NCI-H345 (cell line): ENCODE measurements around the gene CCND1.

ENCODE experiments used
- DNase-seq: peaks from one replicate; lab custom pipeline; 2025; lab: John Stamatoyannopoulos, UW

The CCND1 gene

DNA sequence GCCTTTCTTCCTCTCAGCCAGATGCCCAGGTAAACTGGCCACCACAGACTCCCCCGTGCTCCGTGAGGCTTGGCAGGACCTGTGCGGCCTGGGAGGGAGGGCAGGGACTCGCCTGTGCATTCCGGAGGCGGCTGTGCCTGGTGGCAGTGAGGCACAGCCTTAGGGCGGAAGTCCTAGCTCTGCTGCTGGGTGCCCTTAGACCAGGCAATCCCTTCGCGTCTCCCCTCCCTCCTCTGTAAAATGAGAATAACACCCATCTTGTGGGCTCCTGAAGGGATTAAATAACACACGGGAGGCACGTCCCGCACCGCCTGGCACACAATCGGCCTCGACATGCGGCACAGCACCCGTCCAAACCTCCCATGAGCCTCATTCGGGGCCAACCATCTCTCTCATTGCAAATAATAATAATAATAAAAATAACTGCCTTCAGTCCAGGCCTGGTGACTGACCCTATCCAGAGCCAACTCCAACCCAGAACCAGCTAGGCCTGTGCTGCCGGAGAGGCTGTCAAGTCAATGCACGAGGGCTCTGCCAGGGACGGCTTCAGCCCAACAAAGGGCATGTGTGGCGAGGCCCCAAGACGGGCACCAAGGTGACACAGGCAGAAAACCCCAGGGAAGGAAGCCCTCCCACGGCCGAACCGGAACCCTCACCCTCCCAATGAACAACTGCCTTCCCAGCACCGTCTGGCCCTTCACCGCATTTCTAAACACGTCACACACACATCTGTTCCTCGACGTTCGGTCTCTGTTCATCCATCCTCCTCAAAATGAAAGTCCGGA is 26.0 kb downstream of the CCND1 start:
- DNase-seq = no peak

DNA sequence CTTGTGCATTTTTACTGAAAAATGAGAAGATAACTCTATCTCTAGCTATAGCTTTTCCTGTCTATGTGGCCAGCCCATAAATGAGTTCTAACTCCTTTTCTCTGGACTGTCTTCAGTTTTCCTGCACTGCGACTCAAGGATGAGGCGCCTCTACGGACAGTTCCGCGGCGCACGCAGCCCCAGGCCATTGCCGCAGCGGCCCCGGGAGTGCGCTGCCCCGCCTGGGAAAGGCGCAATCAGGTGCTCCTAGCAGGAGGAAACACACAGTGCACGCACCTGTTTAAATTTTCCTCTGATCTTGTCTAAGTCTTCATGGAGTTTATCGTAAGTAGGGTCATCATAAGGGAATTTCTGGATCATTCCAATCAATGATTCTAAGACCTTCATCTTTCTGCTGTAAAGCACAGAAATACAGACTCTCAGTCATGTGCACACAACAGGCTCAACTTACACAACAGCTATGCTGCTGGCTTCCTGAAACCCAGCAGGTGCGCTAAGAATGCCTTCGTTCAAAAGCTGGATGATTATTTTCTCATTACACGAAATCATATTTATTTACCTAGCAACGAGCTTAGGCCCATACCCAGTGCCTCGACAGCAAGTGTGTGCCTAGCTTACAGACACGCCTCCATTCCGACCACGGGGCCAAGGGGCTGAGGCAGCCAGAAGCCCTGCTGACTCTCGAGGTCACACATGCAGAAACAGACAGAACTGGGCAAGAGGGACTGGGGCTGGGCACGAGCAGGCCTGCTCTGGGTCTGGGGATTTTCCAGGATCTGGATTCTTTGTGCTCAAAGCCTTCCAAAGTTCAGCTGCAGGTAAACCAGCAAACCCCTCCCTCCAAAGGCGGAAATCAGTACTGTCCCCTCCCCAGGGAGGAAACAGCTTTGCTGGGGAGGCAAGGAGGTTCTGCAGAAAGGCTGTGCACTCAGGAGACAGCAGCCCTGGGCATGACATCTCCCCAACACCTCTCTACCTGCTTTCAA is 27.0 kb downstream of the CCND1 start:
- DNase-seq = no peak

DNA sequence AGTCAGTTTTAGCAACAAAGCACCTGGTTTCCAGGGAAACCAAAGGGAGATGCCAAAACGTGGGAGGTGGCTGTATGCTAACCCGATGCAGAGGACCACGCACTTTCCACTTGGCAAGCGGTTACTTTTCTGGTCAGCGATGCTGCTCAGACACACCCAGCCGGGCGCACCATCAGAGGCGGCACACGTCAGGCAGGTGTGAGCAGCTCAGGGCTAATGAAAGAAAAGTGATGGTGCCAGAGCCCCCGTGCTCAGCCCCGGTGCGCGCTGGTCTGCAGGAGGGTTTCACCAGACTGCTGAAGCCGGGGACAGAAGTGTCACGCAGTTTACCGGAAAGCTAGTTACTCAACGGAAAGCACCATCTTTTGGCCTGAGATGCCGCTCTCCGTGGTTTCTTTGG is 28.5 kb downstream of the CCND1 start:
- no peak for DNase-seq

DNA sequence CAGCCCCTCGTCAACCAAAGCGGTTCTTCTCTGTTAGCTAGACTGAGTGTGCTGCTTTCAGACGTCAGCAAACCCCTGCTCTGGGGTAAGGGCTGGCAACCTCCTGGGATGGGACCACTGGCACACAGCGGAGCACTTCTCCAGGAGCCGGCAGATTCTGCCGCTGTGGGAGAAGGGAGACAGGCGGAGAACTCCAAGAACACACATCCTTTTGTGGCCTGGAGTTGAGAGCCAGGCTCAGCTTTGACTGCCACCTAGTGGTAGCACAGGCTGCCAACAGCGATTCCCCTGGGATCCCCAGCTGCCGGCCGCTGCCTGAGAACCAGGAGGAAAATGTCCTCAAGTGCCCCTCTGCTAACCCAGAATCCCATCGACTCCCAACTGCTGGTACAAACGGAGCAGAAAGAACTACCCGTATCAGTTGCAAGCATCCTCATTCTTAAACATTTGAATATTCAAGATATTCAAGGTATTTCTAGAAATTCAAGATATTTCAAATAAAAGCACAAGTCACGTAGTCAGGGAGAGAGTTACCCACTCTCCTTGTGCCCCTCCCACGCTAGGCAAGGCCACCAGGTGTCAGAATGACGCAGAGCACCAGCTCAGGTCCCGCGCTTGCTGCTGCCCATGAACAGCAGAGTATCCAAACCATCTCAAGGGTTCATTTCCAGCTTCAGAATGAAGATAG is 29.3 kb downstream of the CCND1 start:
- peak; percentile 66 for DNase-seq

- DNase-seq = no peak
Measured at GRCh38 chr11:69671734-69672465, 30.9 kb downstream of the CCND1 start.

DNA sequence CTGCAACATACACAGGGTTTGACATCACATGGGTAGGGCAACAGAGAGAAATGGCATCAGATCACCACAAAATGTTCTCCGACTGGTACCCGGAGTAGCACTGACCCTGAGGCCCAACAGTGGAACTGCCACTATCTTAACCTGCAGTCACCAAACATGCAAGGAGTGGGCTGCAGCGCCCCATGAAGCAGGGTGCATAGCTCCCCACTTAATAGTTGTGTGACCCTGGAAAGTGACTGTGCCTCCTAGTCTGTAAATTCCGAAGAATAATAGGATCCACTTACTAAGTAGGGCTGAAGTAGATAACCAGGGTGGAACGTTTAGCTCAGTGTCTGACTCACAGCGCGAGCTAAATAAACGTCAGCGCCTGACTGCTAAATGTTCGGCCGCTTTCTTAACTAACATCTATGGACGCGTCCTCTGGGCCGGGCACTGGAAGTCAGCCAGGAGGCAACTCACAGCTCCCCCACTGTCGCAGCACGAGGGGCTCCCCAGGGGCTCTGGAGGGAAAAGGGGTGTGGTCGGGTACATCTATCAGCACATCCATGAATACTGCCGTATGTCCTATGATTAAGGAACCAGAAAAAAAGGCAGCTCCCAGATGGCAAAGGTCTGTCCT is 33.4 kb downstream of the CCND1 start:
- peak; percentile 44 for DNase-seq

DNA sequence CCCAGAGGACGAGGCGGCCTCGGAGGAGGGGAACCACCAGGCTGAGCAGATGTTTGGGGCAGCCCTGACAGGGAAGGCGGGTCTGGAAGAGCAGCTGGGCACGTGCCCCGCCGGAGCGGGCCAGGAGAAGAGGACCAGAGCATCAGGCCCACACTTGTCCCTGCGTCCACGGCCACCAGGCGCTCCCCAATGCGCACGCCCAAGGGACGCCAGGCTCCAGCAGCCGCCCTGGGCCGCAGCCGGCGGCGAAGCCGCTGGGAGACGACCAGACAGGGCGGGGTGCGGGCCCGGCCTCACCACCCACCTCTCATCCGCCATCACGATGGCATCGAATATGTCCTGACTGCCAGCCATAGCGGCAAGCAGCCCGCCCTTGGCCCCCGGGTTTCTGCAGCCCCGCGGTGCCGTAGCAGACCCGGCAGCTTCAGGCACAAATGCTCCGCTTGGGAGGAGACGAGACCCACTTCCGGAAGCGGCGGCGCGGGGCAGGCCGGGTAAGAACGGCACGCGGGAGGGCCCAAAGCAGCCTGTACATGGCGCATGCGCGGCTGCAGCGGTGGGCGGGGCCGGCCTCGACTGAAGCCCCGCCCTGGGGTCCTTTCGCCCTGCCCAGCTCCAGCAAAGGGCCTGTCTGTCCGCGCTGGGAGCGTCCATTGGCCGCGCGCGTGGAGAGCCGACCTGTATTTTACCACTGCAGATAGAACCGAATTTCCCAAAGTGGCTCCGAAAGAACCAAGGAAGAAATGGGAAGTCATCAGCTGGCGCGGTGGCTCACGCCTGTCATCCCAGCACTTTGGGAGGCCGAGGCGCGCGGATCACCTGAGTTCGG is 34.1 kb downstream of the CCND1 start, which contains the start of gene LTO1:
Gene LTO1, minus strand, starts transcription at position 468 of the 829 bp plus-strand sequence. Its CDS starts 114 bp downstream, at position 354.
- peak; percentile 94 for DNase-seq

- DNase-seq = no peak
Measured at GRCh38 chr11:69677749-69678148, 36.8 kb downstream of the CCND1 start.

DNA sequence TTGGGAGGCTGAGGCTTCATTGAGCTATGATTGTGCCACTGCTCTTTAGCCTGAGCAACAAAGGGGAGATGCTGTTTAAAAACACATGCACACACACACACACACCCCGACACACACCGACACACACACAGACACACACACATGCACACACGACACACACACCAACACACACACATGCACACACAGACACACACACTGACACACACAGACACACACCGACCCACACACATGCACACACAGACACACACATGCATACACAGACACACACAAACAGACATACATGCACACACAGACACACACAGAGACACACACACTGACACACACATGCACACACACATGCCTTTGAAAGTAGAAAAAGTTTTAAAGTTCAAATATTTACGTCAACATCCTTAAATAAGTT is 39.7 kb downstream of the CCND1 start:
- no peak for DNase-seq

DNA sequence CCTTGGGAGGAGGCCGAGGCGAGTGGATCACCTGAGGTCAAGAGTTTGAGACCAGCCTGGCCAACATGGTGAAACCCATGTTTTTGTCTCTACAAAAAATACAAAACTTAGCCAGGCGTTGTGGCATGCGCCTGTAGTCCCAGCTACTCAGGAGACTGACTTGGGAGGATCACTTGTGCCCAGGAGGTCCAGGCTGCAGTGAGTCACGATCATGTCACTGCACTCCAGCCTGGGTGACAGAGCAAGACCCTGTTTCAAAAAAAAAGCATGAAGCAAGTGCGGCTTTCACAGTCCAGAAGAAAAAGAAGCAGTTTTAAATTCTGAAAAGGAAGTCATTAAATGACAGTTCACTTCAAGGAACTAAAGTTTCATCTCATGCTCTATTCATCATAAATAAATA is 41.3 kb downstream of the CCND1 start:
- no peak for DNase-seq

- no peak for DNase-seq
Measured at GRCh38 chr11:69682681-69683326, 41.8 kb downstream of the CCND1 start.

- no peak for DNase-seq
Measured at GRCh38 chr11:69683764-69684333, 42.9 kb downstream of the CCND1 start.

GRCh38 chr11:69684651-69685050 is 43.7 kb downstream of the CCND1 start:
- DNase-seq = no peak

- no peak for DNase-seq
Measured at GRCh38 chr11:69685348-69685747, 44.4 kb downstream of the CCND1 start.

GRCh38 chr11:69686452-69686851 is 45.5 kb downstream of the CCND1 start:
- no peak for DNase-seq

GRCh38 chr11:69686856-69687255 is 45.9 kb downstream of the CCND1 start:
- no peak for DNase-seq

DNA sequence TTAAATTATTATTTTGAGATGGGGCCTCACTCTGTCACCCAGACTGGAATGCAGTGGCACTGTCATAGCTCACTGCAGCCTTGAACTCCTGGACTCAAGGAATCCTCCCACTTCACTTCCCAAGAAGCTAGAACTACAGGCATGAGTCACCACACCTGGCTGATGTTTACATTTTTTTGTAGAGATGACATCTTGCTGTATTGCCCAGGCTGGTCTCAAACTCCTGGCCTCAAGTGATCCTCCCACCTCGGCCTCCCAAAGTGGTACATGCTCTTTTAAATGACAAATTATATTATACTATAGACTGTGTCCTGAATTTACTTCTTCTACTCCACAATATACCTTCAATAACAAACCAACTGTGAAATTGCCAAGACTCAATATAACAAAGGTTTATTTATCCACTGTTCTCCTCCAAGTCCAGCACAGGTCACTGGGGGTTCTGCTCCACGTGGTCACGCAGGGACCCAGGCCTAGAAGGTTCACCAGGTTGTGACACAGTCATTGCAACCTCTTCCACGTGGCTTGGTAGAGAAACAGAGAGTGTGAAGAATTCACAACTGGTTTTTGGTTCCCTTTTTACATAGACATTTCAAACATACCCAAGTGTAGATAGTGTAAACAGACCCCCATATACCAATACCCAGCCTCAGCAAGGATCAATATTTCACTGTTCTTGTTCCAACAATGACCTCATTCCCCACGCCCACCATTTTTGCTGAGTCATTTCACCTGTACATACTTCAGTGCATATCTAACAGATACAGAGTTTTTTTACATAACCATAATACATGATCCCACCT is 47.2 kb downstream of the CCND1 start:
- peak; percentile 14 for DNase-seq
